HG03460 (cell line): ENCODE results near the gene NPLOC4.
"Not testable (repeated sequence)": the region's sequence is repeated elsewhere in the genome, so short reads cannot be mapped to it uniquely, and the experiment has no call there.

Experiments
- ATAC-seq: cut with Tn5 transposase; IDR thresholded peaks from one replicate; pipeline ENCODE4 v1.9.1; 2021; ENCODE audit not compliant: unreplicated experiment

The NPLOC4 gene

DNA sequence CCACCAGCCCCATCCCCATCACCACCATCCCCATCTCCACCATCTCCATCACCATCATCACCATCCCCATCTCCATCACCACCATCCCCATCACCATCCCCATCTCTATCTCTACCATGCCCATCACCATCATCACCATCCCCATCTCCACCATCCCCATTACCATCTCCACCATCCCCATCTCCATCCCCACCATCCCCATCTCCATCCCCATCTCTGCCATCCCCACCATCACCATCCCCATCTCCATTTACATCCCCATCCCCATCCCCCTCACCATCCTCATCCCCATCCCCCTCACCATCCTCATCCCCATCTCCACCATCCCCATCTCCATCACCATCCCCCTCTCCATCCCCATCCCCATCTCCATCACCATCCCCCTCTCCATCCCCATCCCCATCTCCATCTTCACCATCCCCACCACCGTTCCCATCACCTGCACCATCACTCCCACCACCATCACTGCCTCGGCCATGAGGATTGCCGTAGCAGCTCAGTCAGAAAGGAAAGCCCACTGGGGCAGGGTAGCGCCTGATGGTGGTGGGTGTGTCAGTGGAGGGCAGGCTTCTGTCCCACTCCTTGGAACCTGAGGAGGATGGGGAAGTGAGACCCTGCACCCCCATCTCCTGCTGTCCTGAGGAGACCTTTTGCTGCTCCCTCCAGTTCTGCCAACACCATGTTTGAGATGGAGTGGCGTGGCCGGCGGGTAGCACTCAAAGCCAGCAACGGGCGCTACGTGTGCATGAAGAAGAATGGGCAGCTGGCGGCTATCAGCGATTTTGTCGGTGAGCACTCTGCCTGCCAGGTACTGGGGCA is 101.2 kb downstream of the NPLOC4 start:
- no peak for ATAC-seq

GRCh38 chr17:81535007-81535328 is 101.9 kb downstream of the NPLOC4 start:
- no peak for ATAC-seq

DNA sequence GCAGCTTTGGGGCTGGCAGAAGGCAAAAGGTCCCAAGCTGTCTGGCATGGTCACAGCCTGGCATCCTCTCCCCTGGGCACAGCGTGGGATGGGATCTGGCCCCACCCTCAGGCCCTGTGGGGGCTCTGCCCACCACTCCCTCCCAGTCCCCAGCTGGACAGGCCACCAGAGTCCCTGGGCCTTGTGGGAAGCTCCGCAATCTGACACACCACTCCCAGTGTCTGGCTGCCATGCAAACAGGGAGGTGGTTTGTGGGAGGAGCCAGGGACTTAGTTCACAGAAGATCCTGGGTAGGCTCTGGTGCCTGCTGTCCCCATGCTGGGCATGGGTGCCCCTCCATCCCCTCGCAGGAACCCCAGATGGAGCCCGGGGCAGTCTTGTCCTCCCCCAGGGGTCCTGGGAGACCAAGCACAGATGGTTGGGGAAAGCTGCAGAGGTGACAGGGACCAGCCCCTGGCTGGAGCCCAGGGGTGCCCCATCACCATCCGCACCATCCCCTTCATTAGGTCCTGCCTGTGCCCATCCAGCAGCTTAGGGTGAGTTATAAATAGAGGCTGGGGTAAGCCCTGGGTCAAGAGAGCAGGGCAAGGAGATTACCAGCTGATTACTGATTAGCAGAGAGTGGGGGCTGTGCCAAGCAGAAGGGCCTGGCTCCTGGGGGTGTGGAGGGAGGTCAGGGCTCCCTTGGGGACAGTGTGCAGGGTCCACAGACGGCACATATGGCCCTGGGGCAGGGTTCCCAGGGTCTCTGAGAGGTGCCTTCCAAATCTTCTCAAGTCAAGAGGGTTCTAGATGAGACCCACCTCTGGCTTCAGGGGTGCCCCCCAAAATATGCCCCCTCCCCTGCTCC is 102.5 kb downstream of the NPLOC4 start:
- no peak for ATAC-seq

- no peak for ATAC-seq
Observed at GRCh38 chr17:81533339-81534141, 103.4 kb downstream of the NPLOC4 start.

- no peak for ATAC-seq
Observed at GRCh38 chr17:81532490-81533287, 104.2 kb downstream of the NPLOC4 start.

GRCh38 chr17:81531998-81532404 is 104.9 kb downstream of the NPLOC4 start:
- ATAC-seq: not testable (repeated sequence)

GRCh38 chr17:81531013-81531412 is 105.9 kb downstream of the NPLOC4 start:
- not testable (repeated sequence) for ATAC-seq

DNA sequence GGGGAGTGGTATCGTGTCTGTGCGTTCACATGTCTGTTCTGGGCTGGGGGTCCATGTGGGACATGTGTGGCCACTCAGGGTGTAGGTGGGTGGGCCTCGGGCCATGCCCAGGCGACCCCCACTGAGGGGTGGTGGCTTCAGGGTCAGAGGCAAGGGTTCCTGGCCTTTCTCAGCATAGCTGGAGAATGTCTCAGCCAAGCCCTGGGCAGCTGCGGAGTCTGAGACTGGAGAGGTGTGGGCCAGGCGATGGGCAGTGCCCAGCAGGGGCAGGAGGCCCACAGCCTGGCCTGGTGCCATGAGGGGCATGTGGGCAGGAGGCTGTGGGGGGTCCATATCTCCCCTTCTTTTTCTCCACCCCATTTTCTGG is 107.5 kb downstream of the NPLOC4 start:
- no peak for ATAC-seq

- ATAC-seq: no peak
Observed at GRCh38 chr17:81528651-81529436, 108.1 kb downstream of the NPLOC4 start.

DNA sequence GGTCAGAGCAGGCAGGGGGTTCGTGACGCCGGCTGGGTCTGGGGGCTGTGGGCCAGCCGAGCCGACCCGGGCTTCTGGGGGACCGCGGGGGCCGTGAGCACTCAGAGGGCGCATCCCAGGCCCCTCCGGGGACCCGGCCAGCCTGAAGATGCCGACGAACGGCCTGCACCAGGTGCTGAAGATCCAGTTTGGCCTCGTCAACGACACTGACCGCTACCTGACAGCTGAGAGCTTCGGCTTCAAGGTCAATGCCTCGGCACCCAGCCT is 108.6 kb downstream of the NPLOC4 start:
- ATAC-seq: no peak

- no peak for ATAC-seq
Observed at GRCh38 chr17:81527591-81528383, 109.1 kb downstream of the NPLOC4 start, which contains the start of gene FSCN2. Gene FSCN2, plus strand, starts transcription at chr17:81528377. Its CDS starts 155 bp downstream, at chr17:81528532.

DNA sequence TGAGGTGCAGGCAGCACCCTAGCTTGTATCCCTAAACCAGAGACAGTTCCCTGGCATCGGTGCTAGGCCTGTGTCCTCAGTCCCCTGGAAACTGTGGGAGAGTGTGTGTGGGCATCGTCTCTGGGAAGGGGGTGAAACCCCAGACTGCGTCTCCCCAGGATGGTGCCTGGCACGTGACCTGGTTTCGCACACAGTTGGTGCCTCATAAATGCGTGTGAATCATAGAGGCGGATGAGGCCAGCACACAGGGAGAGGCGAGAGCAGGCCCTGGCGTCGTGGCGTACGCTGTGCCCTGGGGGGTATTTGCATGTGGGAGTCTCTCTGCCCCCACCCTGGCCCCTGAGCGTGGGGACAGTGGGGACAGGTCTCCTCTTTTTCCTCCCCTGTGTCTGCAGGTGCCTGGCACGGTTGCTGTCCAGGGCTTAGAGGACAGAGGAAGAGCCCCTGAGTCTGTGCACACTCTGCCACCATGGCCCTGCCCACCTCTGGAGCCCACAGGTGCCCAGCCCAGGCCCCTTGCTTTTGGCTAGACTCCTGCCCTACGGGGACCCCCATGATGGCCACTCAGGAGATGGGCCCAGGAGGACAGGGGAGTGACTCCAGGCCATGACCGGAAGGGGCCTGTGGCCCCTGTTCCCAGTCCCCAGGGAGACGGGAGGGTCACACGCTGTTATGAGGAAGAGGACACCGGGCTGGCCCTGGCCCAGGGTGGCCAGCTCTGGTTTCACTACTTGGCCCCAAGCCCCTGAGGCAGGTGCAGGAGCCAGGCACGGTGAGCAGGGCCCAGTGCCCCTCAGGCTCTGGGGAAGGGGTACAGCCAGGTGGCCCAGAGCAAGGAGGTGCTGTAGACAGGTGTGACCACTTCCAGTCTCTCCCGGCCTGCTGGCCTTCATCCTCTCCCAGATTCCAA is 110.0 kb downstream of the NPLOC4 start:
- ATAC-seq: no peak

GRCh38 chr17:81524865-81525159 is 112.1 kb downstream of the NPLOC4 start:
- no peak for ATAC-seq

DNA sequence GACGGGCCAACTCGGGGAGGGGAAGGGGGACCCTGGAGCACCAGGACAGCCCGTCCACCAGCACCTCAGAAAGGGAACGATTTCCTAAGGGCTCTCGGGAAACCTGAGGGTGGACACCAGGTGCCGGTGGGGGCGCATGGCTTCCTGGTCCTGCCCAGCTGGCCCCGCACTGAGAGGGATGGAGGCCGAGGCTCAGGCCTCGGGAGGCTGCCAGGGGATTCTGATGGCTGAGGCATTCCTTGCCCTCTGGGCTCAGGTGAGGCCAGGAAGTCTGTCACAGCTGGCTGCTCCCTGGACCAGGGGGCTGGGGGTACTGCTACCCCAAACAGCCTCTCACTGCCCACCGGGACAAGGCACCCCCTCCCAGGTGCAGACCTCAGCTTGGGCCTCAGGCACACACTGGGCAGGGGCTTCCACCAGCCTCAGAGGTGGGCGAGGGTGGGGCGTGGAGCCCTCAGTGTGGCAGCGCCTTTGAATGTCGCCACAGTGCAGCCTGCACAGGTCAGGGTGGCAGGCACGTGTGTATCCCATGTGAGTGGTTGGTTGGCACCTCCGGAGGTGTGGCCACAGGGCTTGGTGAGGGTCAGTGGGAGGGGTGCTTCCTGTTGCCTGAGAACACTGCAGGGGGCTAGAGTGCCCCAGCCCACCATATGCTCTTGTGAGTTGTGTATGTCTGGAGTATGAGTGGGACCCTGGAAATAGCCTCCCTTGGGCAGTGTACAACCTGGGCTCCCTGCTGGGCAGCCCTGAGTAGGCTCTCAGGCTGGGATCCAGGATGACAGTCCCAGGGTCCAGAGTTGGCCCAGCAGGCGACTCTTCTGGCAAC is 112.7 kb downstream of the NPLOC4 start:
- no peak for ATAC-seq

- ATAC-seq: no peak
Observed at GRCh38 chr17:81523402-81524038, 113.4 kb downstream of the NPLOC4 start.

DNA sequence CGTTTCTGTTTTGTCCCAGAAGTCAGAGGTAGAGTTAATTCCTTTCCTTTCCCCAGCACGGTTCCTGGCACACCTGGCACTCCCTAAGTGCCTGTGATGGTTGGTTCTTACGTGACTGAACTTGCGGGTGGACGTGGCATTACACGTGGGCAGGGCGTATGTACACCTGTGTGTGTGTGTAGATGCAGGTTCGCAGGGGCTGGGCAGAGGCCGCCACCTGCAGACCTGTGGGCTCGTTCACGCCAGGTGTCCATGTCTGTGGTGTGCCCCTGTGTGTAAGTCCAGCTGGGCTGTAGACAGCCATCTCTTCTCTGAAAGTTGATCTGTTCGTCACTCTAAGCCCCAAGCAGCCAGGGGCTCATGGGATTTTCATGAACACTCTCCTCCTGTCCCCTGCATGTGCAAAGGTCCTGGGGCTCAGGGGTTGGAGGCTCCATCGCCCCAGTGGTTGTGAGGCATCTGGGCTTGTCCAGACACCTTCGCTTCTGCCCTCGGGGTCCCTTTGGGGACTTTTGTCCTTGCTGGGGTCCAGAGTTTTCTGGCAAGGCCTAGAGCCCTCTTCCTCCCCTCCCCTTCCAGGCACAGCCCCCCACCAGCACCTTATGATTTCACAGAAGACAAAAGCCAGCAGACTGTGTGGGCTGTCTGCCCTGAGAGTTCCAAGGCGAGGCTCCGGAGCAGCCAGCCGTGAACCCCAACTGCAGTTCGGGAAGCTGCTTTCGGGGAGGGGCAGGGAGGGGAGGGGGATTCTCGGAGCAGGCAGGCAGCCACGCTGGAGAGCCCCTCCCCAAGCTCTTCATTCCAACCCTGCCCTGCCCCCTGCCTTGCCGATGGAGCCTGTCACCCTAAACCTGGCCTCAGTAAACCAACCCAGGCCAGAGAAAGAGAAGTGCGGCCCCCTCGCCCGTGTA is 114.2 kb downstream of the NPLOC4 start:
- ATAC-seq: no peak
